ENCODE measurements around the gene PIGP. TPM values are rescaled to one million over a fixed set of nuclear protein-coding genes. Genes with fewer than 3 reads are reported as not detected.

PIGP gene
- total and polyA plus RNA-seq, 9 of the 15 experiments (the other 6 are each of a cell fraction or from before 2014, with no cell fraction given), result 18.3 to 122 (median 35.6) TPM

- TF ChIP-seq MEF2D (tag; conservative IDR thresholded peaks at IDR 0.05; ENCODE audit: low read depth) (no peak), SMC3 (conservative IDR thresholded peaks at IDR 0.05; ENCODE audit: insufficient read depth, low read depth, low read length) (no peak), ZNF717 (CRISPR knock-in tag; IDR thresholded peaks at IDR 0.05) (no peak), TOE1 (IDR thresholded peaks at IDR 0.05; ENCODE audit: borderline replicate concordance) (no peak; the same call in 1 of the 2 replicates), TOE1 (CRISPR knock-in tag; IDR thresholded peaks at IDR 0.05; ENCODE audit: borderline replicate concordance, low read depth) (peak; percentile 87; the same call in 1 of the 2 replicates), HIVEP1 (CRISPR knock-in tag; IDR thresholded peaks at IDR 0.05) (no peak), GTF2F1 (IDR thresholded peaks at IDR 0.05; ENCODE audit: low read depth, low read length) (peak; percentile 49; the same call in 1 of the 2 replicates), ZNF699 (CRISPR knock-in tag; IDR thresholded peaks at IDR 0.05; ENCODE audit: insufficient replicate concordance) (no peak), KAT2B (IDR thresholded peaks at IDR 0.05; ENCODE audit: low read depth, low read length) (no peak), ZNF76 (CRISPR knock-in tag; IDR thresholded peaks at IDR 0.05; ENCODE audit: borderline replicate concordance) (no peak), CLOCK (CRISPR knock-in tag; IDR thresholded peaks at IDR 0.05; ENCODE audit: borderline replicate concordance) (no peak), CREB1 (IDR thresholded peaks at IDR 0.05) (peak; percentile 70), CREB1 (CRISPR knock-in tag; IDR thresholded peaks at IDR 0.05) (no peak; the same call in 1 of the 2 replicates), RBBP5 (IDR thresholded peaks at IDR 0.05; ENCODE audit: borderline replicate concordance, insufficient read depth, low read length, poor library complexity, severe bottlenecking) (peak; percentile 25), U2AF2 (optimal IDR thresholded peaks at IDR 0.05; ENCODE audit: low read depth, low read length) (no peak), ZBTB11 (CRISPR knock-in tag; IDR thresholded peaks at IDR 0.05) (peak in 2 of 3 experiments; percentile 18 to 55; a peak in 1 of 6 replicates), BCLAF1 (IDR thresholded peaks at IDR 0.05; ENCODE audit: borderline replicate concordance in 1 of 2, control insufficient read depth in 1 of 2, low read depth in 2 of 2, low read length in 1 of 2) (no peak), SMARCA5 (IDR thresholded peaks at IDR 0.05) (no peak), ZNF551 (CRISPR knock-in tag; IDR thresholded peaks at IDR 0.05) (no peak)
Measured at GRCh38 chr21:37072988-37073416, at the start of gene PIGP, which contains the start of gene TTC3 (continued).

All from K562 (cell line).